ENCODE results near the gene CACNB1. TPM values are rescaled to one million over a fixed set of nuclear protein-coding genes. Genes with fewer than 3 reads are reported as not detected.

The CACNB1 gene
- total RNA-seq, 4 donors from 2014 or later: 3.6 to 7.9 (median 5.9) TPM

GRCh38 chr17:39218906-39219305 is 21.4 kb upstream of the CACNB1 start:
- H3K27ac ChIP-seq: no peak overlapping the region
- WGBS, 2 donors (ENCODE audit: low coverage in 1 of 2): 56 to 73% methylated on average over 2 to 3 of the region's 8 CpGs
- no peaks in the 10 kb centered on the region for H3K9me3 ChIP-seq

GRCh38 chr17:39217734-39218369 is 20.4 kb upstream of the CACNB1 start:
- H3K27ac ChIP-seq: no peak overlapping the region
- H3K4me1 ChIP-seq: no peaks in the 10 kb centered on the region
- TF ChIP-seq CTCF (IDR thresholded peaks at IDR 0.05) (no peak), POLR2A (IDR thresholded peaks at IDR 0.05) (no peak), POLR2AphosphoS5 (IDR thresholded peaks at IDR 0.05) (no peak), EP300 (IDR thresholded peaks at IDR 0.05) (no peak)
- peaks cover 29% of the 10 kb centered on the region for H3K27me3 ChIP-seq
- no peak overlapping the region for H3K4me3 ChIP-seq
- H3K9me3 ChIP-seq: no peaks in the 10 kb centered on the region
- no peak for ATAC-seq
- H3K36me3 ChIP-seq: no peaks in the 10 kb centered on the region
- WGBS, 2 donors (ENCODE audit: low coverage in 1 of 2): 15 to 30% methylated on average over 2 to 6 of the region's 24 CpGs

More at GRCh38 chr17:39218906-39219305, 21.4 kb upstream of the CACNB1 start:
- TF ChIP-seq EP300 (IDR thresholded peaks at IDR 0.05) (no peak), POLR2A (IDR thresholded peaks at IDR 0.05) (no peak), CTCF (IDR thresholded peaks at IDR 0.05) (no peak), POLR2AphosphoS5 (IDR thresholded peaks at IDR 0.05) (no peak)
- Histone ChIP-seq H3K36me3 (no peaks in the 10 kb centered on the region), H3K4me3 (no peak overlapping the region), H3K4me1 (no peaks in the 10 kb centered on the region), H3K27me3 (peaks cover 33% of the 10 kb centered on the region)
- ATAC-seq: no peak

GRCh38 chr17:39213852-39214251 is 16.4 kb upstream of the CACNB1 start:
- Histone ChIP-seq H3K36me3 (no peaks in the 10 kb centered on the region), H3K4me1 (peaks cover 0 to 18% (median 15%) of the 10 kb centered on the region in 3 donors), H3K27me3 (peaks cover 23% of the 10 kb centered on the region), H3K9me3 (no peaks in the 10 kb centered on the region), H3K4me3 (no peak overlapping the region), H3K27ac (no peak overlapping the region)
- TF ChIP-seq CTCF (IDR thresholded peaks at IDR 0.05): no peak
- TF ChIP-seq POLR2A (IDR thresholded peaks at IDR 0.05): no peak
- TF ChIP-seq POLR2AphosphoS5 (IDR thresholded peaks at IDR 0.05): no peak
- no peak for TF ChIP-seq EP300 (IDR thresholded peaks at IDR 0.05)
- no CpG with 5 or more reads among the region's 9 CpGs for WGBS, 2 donors (ENCODE audit: low coverage in 1 of 2)
- no peak for ATAC-seq

GRCh38 chr17:39212841-39213480 is 15.5 kb upstream of the CACNB1 start:
- no peaks in the 10 kb centered on the region for H3K36me3 ChIP-seq
- H3K27ac ChIP-seq: no peak overlapping the region
- TF ChIP-seq POLR2AphosphoS5 (IDR thresholded peaks at IDR 0.05) (no peak), EP300 (IDR thresholded peaks at IDR 0.05) (no peak), POLR2A (IDR thresholded peaks at IDR 0.05) (no peak), CTCF (IDR thresholded peaks at IDR 0.05) (no peak)
- WGBS, 2 donors (ENCODE audit: low coverage in 1 of 2): 71 to 81% methylated on average over 6 of the region's 16 CpGs
- peaks cover 20% of the 10 kb centered on the region for H3K27me3 ChIP-seq
- ATAC-seq: no peak
- H3K4me1 ChIP-seq: peaks cover 0 to 27% (median 17%) of the 10 kb centered on the region in 3 donors
- no peaks in the 10 kb centered on the region for H3K9me3 ChIP-seq
- H3K4me3 ChIP-seq: no peak overlapping the region

Measured in gastroesophageal sphincter (tissue), 4 donors.